IPS-15b (cell line): ENCODE results near the gene FHOD3.
"Not testable (repeated sequence)": the region's sequence is repeated elsewhere in the genome, so short reads cannot be mapped to it uniquely, and the experiment has no call there.

Experiments
- H3K27me3 ChIP-seq: one replicate; pipeline ENCODE4 v1.6.1; 2013; ENCODE audit warnings: low read length; ENCODE audit not compliant: control insufficient read depth, insufficient read depth
- H3K36me3 ChIP-seq: one replicate; pipeline ENCODE4 v1.6.1; 2013; ENCODE audit warnings: low read length; ENCODE audit not compliant: control insufficient read depth, insufficient read depth
- H3K4me1 ChIP-seq: one replicate; pipeline ENCODE4 v1.6.1; 2013; ENCODE audit warnings: mild to moderate bottlenecking, low read length; ENCODE audit not compliant: control insufficient read depth, insufficient read depth
- H3K4me3 ChIP-seq: one replicate; pipeline ENCODE4 v1.5.1; 2013; ENCODE audit warnings: low read depth, low read length
- H3K9ac ChIP-seq: one replicate; pipeline ENCODE4 v1.6.1; 2013; ENCODE audit warnings: low read depth, mild to moderate bottlenecking, low read length
- H3K9me3 ChIP-seq: one replicate; pipeline ENCODE4 v1.6.1; 2013; ENCODE audit warnings: mild to moderate bottlenecking, low read length; ENCODE audit not compliant: control insufficient read depth, insufficient read depth

Gene FHOD3

GRCh38 chr18:36535202-36535935 lies 237.9 kb downstream of the FHOD3 start:
- peaks cover 2% of the 10 kb centered on the region for H3K4me1 ChIP-seq
- no peak overlapping the region for H3K4me3 ChIP-seq
- H3K9ac ChIP-seq: no peak overlapping the region
- H3K9me3 ChIP-seq: no peaks in the 10 kb centered on the region
- no peaks in the 10 kb centered on the region for H3K36me3 ChIP-seq
- no peaks in the 10 kb centered on the region for H3K27me3 ChIP-seq

GRCh38 chr18:36536426-36536825 lies 238.9 kb downstream of the FHOD3 start:
- Histone ChIP-seq H3K36me3 (no peaks in the 10 kb centered on the region), H3K9ac (no peak overlapping the region), H3K4me3 (no peak overlapping the region), H3K4me1 (peaks cover 2% of the 10 kb centered on the region), H3K27me3 (no peaks in the 10 kb centered on the region), H3K9me3 (no peaks in the 10 kb centered on the region)

GRCh38 chr18:36537289-36537688 lies 239.8 kb downstream of the FHOD3 start:
- Histone ChIP-seq H3K36me3 (no peaks in the 10 kb centered on the region), H3K4me1 (peaks cover 2% of the 10 kb centered on the region), H3K9me3 (no peaks in the 10 kb centered on the region), H3K9ac (no peak overlapping the region), H3K27me3 (no peaks in the 10 kb centered on the region), H3K4me3 (no peak overlapping the region)

- Histone ChIP-seq H3K4me3 (no peak overlapping the region), H3K9me3 (no peaks in the 10 kb centered on the region), H3K27me3 (no peaks in the 10 kb centered on the region)
Observed at GRCh38 chr18:36539674-36540231, 242.2 kb downstream of the FHOD3 start.

GRCh38 chr18:36543030-36543429 lies 245.5 kb downstream of the FHOD3 start:
- Histone ChIP-seq H3K9ac (no peak overlapping the region), H3K4me3 (no peak overlapping the region), H3K9me3 (no peaks in the 10 kb centered on the region), H3K27me3 (no peaks in the 10 kb centered on the region), H3K36me3 (no peaks in the 10 kb centered on the region), H3K4me1 (no peaks in the 10 kb centered on the region)

More at GRCh38 chr18:36539674-36540231, 242.2 kb downstream of the FHOD3 start:
- no peaks in the 10 kb centered on the region for H3K36me3 ChIP-seq
- H3K9ac ChIP-seq: no peak overlapping the region
- H3K4me1 ChIP-seq: peaks cover 2% of the 10 kb centered on the region

- no peaks in the 10 kb centered on the region for H3K36me3 ChIP-seq
- no peaks in the 10 kb centered on the region for H3K9me3 ChIP-seq
- no peaks in the 10 kb centered on the region for H3K4me1 ChIP-seq
- no peak overlapping the region for H3K4me3 ChIP-seq
- no peak overlapping the region for H3K9ac ChIP-seq
- no peaks in the 10 kb centered on the region for H3K27me3 ChIP-seq
Observed at GRCh38 chr18:36543991-36544725, 246.6 kb downstream of the FHOD3 start.

GRCh38 chr18:36545821-36546427 lies 248.4 kb downstream of the FHOD3 start:
- H3K4me3 ChIP-seq: no peak overlapping the region
- no peaks in the 10 kb centered on the region for H3K9me3 ChIP-seq
- H3K36me3 ChIP-seq: no peaks in the 10 kb centered on the region
- H3K9ac ChIP-seq: no peak overlapping the region
- H3K4me1 ChIP-seq: no peaks in the 10 kb centered on the region
- no peaks in the 10 kb centered on the region for H3K27me3 ChIP-seq

- Histone ChIP-seq H3K27me3 (no peaks in the 10 kb centered on the region), H3K4me3 (no peak overlapping the region), H3K36me3 (no peaks in the 10 kb centered on the region), H3K9ac (no peak overlapping the region), H3K9me3 (no peaks in the 10 kb centered on the region), H3K4me1 (no peaks in the 10 kb centered on the region)
Observed at GRCh38 chr18:36546876-36547275, 249.4 kb downstream of the FHOD3 start.

- H3K9ac ChIP-seq: no peak overlapping the region
- no peaks in the 10 kb centered on the region for H3K27me3 ChIP-seq
- H3K9me3 ChIP-seq: no peaks in the 10 kb centered on the region
- no peaks in the 10 kb centered on the region for H3K4me1 ChIP-seq
- H3K36me3 ChIP-seq: no peaks in the 10 kb centered on the region
- no peak overlapping the region for H3K4me3 ChIP-seq
Observed at GRCh38 chr18:36547544-36547943, 250.0 kb downstream of the FHOD3 start.

GRCh38 chr18:36551274-36551673 lies 253.8 kb downstream of the FHOD3 start:
- H3K27me3 ChIP-seq, H3K4me1 ChIP-seq, H3K36me3 ChIP-seq, H3K9ac ChIP-seq, H3K9me3 ChIP-seq, H3K4me3 ChIP-seq: not testable (repeated sequence)

- no peaks in the 10 kb centered on the region for H3K9me3 ChIP-seq
- H3K27me3 ChIP-seq: no peaks in the 10 kb centered on the region
- H3K4me3 ChIP-seq: no peak overlapping the region
- H3K36me3 ChIP-seq: no peaks in the 10 kb centered on the region
- H3K4me1 ChIP-seq: no peaks in the 10 kb centered on the region
- H3K9ac ChIP-seq: no peak overlapping the region
Observed at GRCh38 chr18:36558234-36558633, 260.7 kb downstream of the FHOD3 start.
